WERI-Rb-1 (cell line): ENCODE measurements around the gene HLA-C.

Source experiments
- DNase-seq: peaks from one replicate; pipeline ENCODE4 v3.0.0-alpha.2; 2020
- H3K27ac ChIP-seq: fragments of 250-450 bp; sonication (Bioruptor Pico); 2 replicates; pipeline ENCODE4 v1.5.1; 2020; ENCODE audit warnings: mild to moderate bottlenecking, moderate library complexity
- H3K27me3 ChIP-seq: fragments of 250-450 bp; sonication (Bioruptor Pico); 2 replicates; pipeline ENCODE4 v1.5.1; 2021; ENCODE audit warnings: mild to moderate bottlenecking, low read depth, moderate library complexity; ENCODE audit not compliant: insufficient read depth, severe bottlenecking
- H3K36me3 ChIP-seq: fragments of 250-450 bp; sonication (Bioruptor Pico); 2 replicates; pipeline ENCODE4 v1.5.1; 2020; ENCODE audit warnings: mild to moderate bottlenecking, moderate library complexity
- H3K4me3 ChIP-seq: 2 replicates; pipeline ENCODE4 v1.5.1; 2011; ENCODE audit warnings: low read depth, mild to moderate bottlenecking, control low read depth, low read length
- H3K9me3 ChIP-seq: fragments of 250-450 bp; sonication (Bioruptor Pico); 2 replicates; pipeline ENCODE4 v1.5.1; 2021; ENCODE audit warnings: mild to moderate bottlenecking, moderate library complexity; ENCODE audit not compliant: severe bottlenecking
- TF ChIP-seq, protein P1 (sequence below): IDR thresholded peaks from 2 replicates; pipeline ENCODE4 v1.5.1; 2011; ENCODE audit warnings: low read depth, mild to moderate bottlenecking, control low read depth, inconsistent platforms, low read length

The HLA-C gene

DNA sequence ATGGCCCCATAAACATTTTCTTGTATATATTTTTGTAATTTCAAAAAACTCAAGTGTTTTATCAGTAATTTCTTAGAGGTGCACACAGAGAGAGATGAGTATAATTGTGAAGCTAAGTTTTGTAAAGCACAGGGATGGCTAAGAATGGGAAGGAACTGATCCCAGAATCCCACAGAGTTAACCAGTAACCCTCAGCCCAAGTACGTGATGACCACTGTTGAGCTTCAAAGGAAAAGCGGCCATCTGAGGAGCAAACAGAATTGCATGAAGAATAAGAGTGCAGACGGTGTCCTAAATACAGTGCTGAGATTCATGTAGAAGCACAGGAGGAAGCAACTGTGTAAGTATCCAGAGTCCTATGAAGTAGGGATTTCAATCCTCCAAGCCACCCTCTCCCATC, 28.1 kb upstream of the HLA-C start:
- no peak for DNase-seq
- TF ChIP-seq, protein P1, sequence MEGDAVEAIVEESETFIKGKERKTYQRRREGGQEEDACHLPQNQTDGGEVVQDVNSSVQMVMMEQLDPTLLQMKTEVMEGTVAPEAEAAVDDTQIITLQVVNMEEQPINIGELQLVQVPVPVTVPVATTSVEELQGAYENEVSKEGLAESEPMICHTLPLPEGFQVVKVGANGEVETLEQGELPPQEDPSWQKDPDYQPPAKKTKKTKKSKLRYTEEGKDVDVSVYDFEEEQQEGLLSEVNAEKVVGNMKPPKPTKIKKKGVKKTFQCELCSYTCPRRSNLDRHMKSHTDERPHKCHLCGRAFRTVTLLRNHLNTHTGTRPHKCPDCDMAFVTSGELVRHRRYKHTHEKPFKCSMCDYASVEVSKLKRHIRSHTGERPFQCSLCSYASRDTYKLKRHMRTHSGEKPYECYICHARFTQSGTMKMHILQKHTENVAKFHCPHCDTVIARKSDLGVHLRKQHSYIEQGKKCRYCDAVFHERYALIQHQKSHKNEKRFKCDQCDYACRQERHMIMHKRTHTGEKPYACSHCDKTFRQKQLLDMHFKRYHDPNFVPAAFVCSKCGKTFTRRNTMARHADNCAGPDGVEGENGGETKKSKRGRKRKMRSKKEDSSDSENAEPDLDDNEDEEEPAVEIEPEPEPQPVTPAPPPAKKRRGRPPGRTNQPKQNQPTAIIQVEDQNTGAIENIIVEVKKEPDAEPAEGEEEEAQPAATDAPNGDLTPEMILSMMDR, result no peak
- no peak overlapping the region for H3K27ac ChIP-seq
- no peaks in the 10 kb centered on the region for H3K36me3 ChIP-seq
- peaks cover 90% of the 10 kb centered on the region for H3K27me3 ChIP-seq
- peaks cover 6% of the 10 kb centered on the region for H3K9me3 ChIP-seq
- no peak overlapping the region for H3K4me3 ChIP-seq

DNA sequence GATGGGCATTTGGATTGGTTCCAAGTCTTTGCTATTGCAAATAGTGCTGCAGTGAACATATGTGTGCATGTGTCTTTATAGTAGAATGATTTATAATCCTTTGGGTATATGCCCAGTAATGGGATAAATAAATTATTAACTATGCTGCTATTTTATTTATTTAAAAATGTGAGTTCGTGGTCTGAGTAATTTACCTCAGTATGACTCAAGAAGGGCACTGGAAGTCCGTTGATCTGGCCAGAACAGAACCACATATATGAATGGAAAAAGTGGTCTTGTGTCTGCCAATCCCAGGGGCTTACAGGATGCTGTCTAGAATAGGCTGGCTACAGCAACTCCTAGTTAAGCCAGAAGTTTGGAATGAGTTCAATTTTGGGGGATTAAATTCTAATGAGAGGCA, 27.6 kb upstream of the HLA-C start:
- no peak overlapping the region for H3K4me3 ChIP-seq
- H3K27ac ChIP-seq, result no peak overlapping the region
- TF ChIP-seq, protein P1, result no peak
- peaks cover 90% of the 10 kb centered on the region for H3K27me3 ChIP-seq
- DNase-seq, result no peak
- no peaks in the 10 kb centered on the region for H3K36me3 ChIP-seq
- peaks cover 6% of the 10 kb centered on the region for H3K9me3 ChIP-seq

DNA sequence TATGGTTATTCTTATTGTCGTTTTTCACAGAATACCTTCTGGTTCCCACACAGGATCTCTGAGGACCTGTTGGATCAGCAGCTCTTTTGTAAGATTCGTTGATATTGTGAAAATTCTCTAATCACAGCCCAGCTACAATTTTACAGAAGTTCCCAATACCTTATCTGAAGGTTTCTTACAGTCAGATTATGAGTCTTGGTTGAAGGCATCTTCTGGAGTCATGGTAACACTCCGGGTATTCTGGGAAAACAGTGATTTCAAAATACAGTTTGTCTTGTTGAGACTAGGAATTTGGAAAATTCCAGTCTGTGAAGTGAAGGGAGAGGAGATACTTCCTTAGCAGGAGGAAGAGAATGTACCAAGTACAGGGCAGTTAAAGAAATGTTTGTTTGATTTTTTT, 22.2 kb upstream of the HLA-C start:
- no peak overlapping the region for H3K27ac ChIP-seq
- TF ChIP-seq, protein P1, result no peak

DNA sequence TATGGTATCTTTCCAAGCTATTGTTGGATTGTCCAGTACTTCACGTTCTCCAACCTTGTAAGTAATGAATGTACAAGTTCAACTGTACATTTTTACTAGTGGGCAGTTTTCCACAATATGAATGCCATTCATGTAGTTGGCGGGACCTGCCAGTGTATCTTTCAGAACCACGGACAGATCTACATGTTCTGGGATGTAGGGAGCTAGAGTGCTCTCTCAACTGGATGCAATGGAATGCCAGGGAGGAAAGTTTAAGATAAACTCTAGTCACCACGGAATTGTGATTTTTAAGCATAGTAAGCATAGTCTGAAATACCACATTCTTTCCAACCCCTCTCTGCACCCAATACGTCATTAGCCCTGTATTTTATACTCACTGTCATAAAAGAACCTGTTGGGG, 21.5 kb upstream of the HLA-C start:
- Histone ChIP-seq H3K36me3 (no peaks in the 10 kb centered on the region), H3K27me3 (peaks cover 37% of the 10 kb centered on the region), H3K4me3 (no peak overlapping the region), H3K27ac (no peak overlapping the region), H3K9me3 (peaks cover 3% of the 10 kb centered on the region)
- TF ChIP-seq, protein P1, result no peak
- no peak for DNase-seq

More for the DNA sequence above, 22.2 kb upstream of the HLA-C start:
- H3K9me3 ChIP-seq, result peaks cover 6% of the 10 kb centered on the region
- no peaks in the 10 kb centered on the region for H3K36me3 ChIP-seq
- DNase-seq, result no peak
- H3K27me3 ChIP-seq, result peaks cover 42% of the 10 kb centered on the region
- H3K4me3 ChIP-seq, result no peak overlapping the region

- TF ChIP-seq, protein P1, result no peak
- Histone ChIP-seq H3K27me3 (peaks cover 8% of the 10 kb centered on the region), H3K4me3 (no peak overlapping the region), H3K9me3 (no peaks in the 10 kb centered on the region), H3K27ac (no peak overlapping the region), H3K36me3 (no peaks in the 10 kb centered on the region)
- no peak for DNase-seq
Observed at GRCh38 chr6:31289788-31290187, 17.9 kb upstream of the HLA-C start.

GRCh38 chr6:31287619-31288018, 15.7 kb upstream of the HLA-C start:
- no peak overlapping the region for H3K27ac ChIP-seq
- H3K36me3 ChIP-seq, result no peaks in the 10 kb centered on the region
- no peaks in the 10 kb centered on the region for H3K9me3 ChIP-seq
- TF ChIP-seq, protein P1, result no peak
- no peak overlapping the region for H3K4me3 ChIP-seq
- H3K27me3 ChIP-seq, result no peaks in the 10 kb centered on the region
- DNase-seq, result no peak
